GM23248 (cell line): ENCODE measurements around the gene LYRM1. TPM values are rescaled to one million over a fixed set of nuclear protein-coding genes. Genes with fewer than 3 reads are reported as not detected.

Source experiments
- polyA plus RNA-seq: library from polyadenylated mRNA; unstranded; fragments of >200 nt; fragmentation: Nextera tagmentation; extraction: Ambion mirVana; gene quantifications from 2 replicates; pipeline ENCODE4 v1.2.1, GENCODE V29; 2016
- total RNA-seq: library from RNA; depleted of rRNA; stranded (reverse); fragments of >200 nt; shearing (Covaris generic); gene quantifications from 2 replicates; pipeline ENCODE4 v1.2.3, GENCODE V29; 2014; rRNA removed

The LYRM1 gene
- total and polyA plus RNA-seq, 2 experiments from 2014 or later: 32.1 to 40.9 TPM

Other genes with a start within 250 kb of the LYRM1 start
- gene ACSM1, start 203.1 kb upstream of the LYRM1 start, total RNA-seq: not detected in 2 replicates
- gene ACSM1, start 203.1 kb upstream of the LYRM1 start, polyA plus RNA-seq: not detected in 2 replicates
- 24.5 and 42.9 TPM in 2 replicates for gene THUMPD1, start 159.0 kb upstream of the LYRM1 start, total RNA-seq
- gene THUMPD1, start 159.0 kb upstream of the LYRM1 start, polyA plus RNA-seq: 25.0 and 25.4 TPM in 2 replicates
- 0.65 and 2.1 TPM in 2 replicates for gene ACSM3, start 136.8 kb upstream of the LYRM1 start, total RNA-seq
- gene ACSM3, start 136.8 kb upstream of the LYRM1 start, polyA plus RNA-seq: 0.60 and 1.7 TPM in 2 replicates
- gene ERI2, start 94.3 kb upstream of the LYRM1 start, total RNA-seq: 13.2 and 20.2 TPM in 2 replicates
- gene ERI2, start 94.3 kb upstream of the LYRM1 start, polyA plus RNA-seq: 12.9 and 13.6 TPM in 2 replicates
- 7.0 and 11.0 TPM in 2 replicates for gene REXO5, start 94.2 kb upstream of the LYRM1 start, total RNA-seq
- 3.4 and 3.5 TPM in 2 replicates for gene REXO5, start 94.2 kb upstream of the LYRM1 start, polyA plus RNA-seq
- 34.4 and 35.2 TPM in 2 replicates for gene DCUN1D3, start 413 bp upstream of the LYRM1 start, total RNA-seq
- 15.2 and 15.3 TPM in 2 replicates for gene DCUN1D3, start 413 bp upstream of the LYRM1 start, polyA plus RNA-seq